Spleen (tissue), 7 donors: Measurements from ENCODE around the gene SORL1.

ENCODE experiments used
- CTCF ChIP-seq, 11 experiments: fragments of 200-600 bp in 7 of 11; fragments of 450-650 bp in 4 of 11; sonication (generic) in 4 of 11; IDR thresholded peaks in 8 of 11; conservative IDR thresholded peaks in 3 of 11; 1 replicate in 7 of 11; 2 replicates in 4 of 11; pipeline versions ENCODE4 v1.4.0 to v1.8.0; 2016 to 2021; ENCODE audit warnings: antibody characterized with exemption in 11 of 11, inconsistent platforms in 4 of 11, mild to moderate bottlenecking in 1 of 11
- POLR2A ChIP-seq, 3 donors: fragments of 450-650 bp; IDR thresholded peaks; one replicate each; pipeline ENCODE4 v1.5.1; 2017; ENCODE audit warnings: antibody characterized with exemption in 3 of 3, mild to moderate bottlenecking in 1 of 3
- donor health status: DM: no; HTN: no; CAD: no; lungs with moderate emphysema.
- donor health status: DM: no; HTN: no; CAD: no.
- donor health status: DM: no; HTN: no; CAD: no.

- TF ChIP-seq CTCF (IDR thresholded peaks at IDR 0.05 in 8 of 11, conservative IDR thresholded peaks at IDR 0.05 in 3 of 11) (no peak), POLR2A (IDR thresholded peaks at IDR 0.05) (no peak)
These were observed 3.0 kb upstream of the SORL1 start for GRCh38 chr11:121449123-121449522.
